Natural killer cell (primary cell): ENCODE data around the gene CNTNAP1. TPM values are rescaled to one million over a fixed set of nuclear protein-coding genes. Genes with fewer than 3 reads are reported as not detected.

Experiments used
- ATAC-seq, 3 donors: fragments of 150-1000 bp in 2 of 3; fragments of 200-7000 bp in 1 of 3; cut with Tn5 transposase; 1 replicate in 1 of 3; 2 replicates in 2 of 3; pipeline ENCODE4 v1.10.0; 2021; ENCODE audit warnings: mild to moderate bottlenecking in 2 of 3, moderate library complexity in 2 of 3
- DNase-seq, 2 donors: peaks; one replicate each; pipeline versions ENCODE4 v3.0.0 to v3.0.0-alpha.2; 2013 to 2021; ENCODE audit warnings: mixed read lengths in 1 of 2
- H3K27ac ChIP-seq: one replicate; pipeline ENCODE4 v1.5.1; 2013; ENCODE audit warnings: mild to moderate bottlenecking, low read length
- H3K27me3 ChIP-seq: one replicate; pipeline ENCODE4 v1.6.1; 2013; ENCODE audit warnings: low read length; ENCODE audit not compliant: control insufficient read depth, insufficient read depth
- H3K36me3 ChIP-seq: one replicate; pipeline ENCODE4 v1.6.1; 2013; ENCODE audit warnings: low read length; ENCODE audit not compliant: control insufficient read depth, insufficient read depth
- H3K4me1 ChIP-seq: one replicate; pipeline ENCODE4 v1.6.1; 2013; ENCODE audit warnings: low read length; ENCODE audit not compliant: control insufficient read depth, insufficient read depth
- H3K4me3 ChIP-seq: one replicate; pipeline ENCODE4 v1.5.1; 2013; ENCODE audit warnings: low read length
- H3K9me3 ChIP-seq: one replicate; pipeline ENCODE4 v1.6.1; 2013; ENCODE audit warnings: low read length; ENCODE audit not compliant: control insufficient read depth, insufficient read depth
- H3K27ac Mint-ChIP-seq, 2 donors: one replicate each; pipeline ENCODE4 v1.8.0; 2022; ENCODE audit warnings: mild to moderate bottlenecking in 2 of 2, mixed read lengths in 2 of 2, moderate library complexity in 1 of 2
- H3K27me3 Mint-ChIP-seq, 2 donors: one replicate each; pipeline ENCODE4 v1.8.0; 2022; ENCODE audit warnings: low read depth in 2 of 2, mixed read lengths in 2 of 2
- H3K36me3 Mint-ChIP-seq: one replicate; pipeline ENCODE4 v1.8.0; 2022; ENCODE audit warnings: mixed read lengths
- H3K4me1 Mint-ChIP-seq, 2 donors: one replicate each; pipeline ENCODE4 v1.8.0; 2022; ENCODE audit warnings: mixed read lengths in 2 of 2
- H3K4me3 Mint-ChIP-seq: one replicate; pipeline ENCODE4 v1.8.0; 2022; ENCODE audit warnings: mild to moderate bottlenecking, moderate library complexity, mixed read lengths
- H3K9me3 Mint-ChIP-seq, 2 donors: one replicate each; pipeline ENCODE4 v1.8.0; 2022; ENCODE audit warnings: mixed read lengths in 2 of 2
- WGBS: methylation state at CpG from one replicate; pipeline ENCODE4 v1.1.7; 2013; ENCODE audit warnings: missing lambda C conversion rate; ENCODE audit not compliant: insufficient coverage; 5-methylcytosine and 5-hydroxymethylcytosine counted together
- intact Hi-C: fragments of 100-400 bp; cut with micrococcal nuclease; formaldehyde crosslinking; loops from one replicate; pipeline ENCODE4 v1.14.2; 2022
- total RNA-seq, 4 donors: library from RNA; stranded (reverse); fragments of 120-200 nt in 1 of 4; gene quantifications; one replicate each; pipeline versions ENCODE4 v1.2.3 to v1.2.4, GENCODE V29; 2013 to 2022
- TF ChIP-seq, protein P1 (sequence below): fragments of 200-600 bp; IDR thresholded peaks from one replicate; pipeline ENCODE4 v1.8.0; 2022; ENCODE audit warnings: antibody characterized with exemption

The CNTNAP1 gene
- total RNA-seq, 3 donors from 2014 or later (not counting 1 experiment from before 2014, with no cell fraction given), result 0.33 to 0.85 (median 0.39) TPM

- H3K4me3 Mint-ChIP-seq, result no peak overlapping the region
Observed at GRCh38 chr17:42653179-42654124, 28.9 kb upstream of the CNTNAP1 start.

DNA sequence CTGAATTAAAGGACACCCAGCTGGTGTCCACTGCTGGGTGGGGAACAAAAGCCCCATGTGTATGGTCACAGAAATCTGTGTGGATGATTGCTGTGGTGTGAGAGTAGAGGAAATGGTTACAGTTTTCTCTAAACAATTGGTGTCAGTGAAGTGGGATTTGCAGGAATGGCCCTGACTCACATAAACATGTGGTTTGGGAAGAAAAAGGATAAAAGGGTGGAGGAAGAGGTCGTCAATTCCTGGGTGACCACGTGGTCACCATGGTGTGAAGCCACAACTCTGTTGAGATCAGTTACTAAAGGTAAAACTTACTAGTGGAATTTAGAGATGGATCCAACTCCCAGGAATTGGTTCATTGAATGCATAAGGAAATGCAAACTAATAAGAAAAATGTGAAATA lies 26.8 kb upstream of the CNTNAP1 start:
- Histone ChIP-seq H3K9me3 (no peaks in the 10 kb centered on the region), H3K27ac (no peak overlapping the region), H3K4me1 (peaks cover 14% of the 10 kb centered on the region), H3K36me3 (no peaks in the 10 kb centered on the region), H3K27me3 (peaks cover 8% of the 10 kb centered on the region), H3K4me3 (no peak overlapping the region)
- Mint-ChIP-seq H3K4me1 (peaks cover 21 to 22% of the 10 kb centered on the region in 2 donors), H3K9me3 (no peaks in the 10 kb centered on the region), H3K27me3 (peaks cover 18 to 26% of the 10 kb centered on the region in 2 donors), H3K36me3 (no peaks in the 10 kb centered on the region), H3K27ac (no peak overlapping the region), H3K4me3 (peak overlapping the region; percentile 11)
- whole genome bisulfite sequencing, result 23% methylated on average over 2 of the region's 2 CpGs
- intact Hi-C loops, result no loop called here
- TF ChIP-seq, protein P1, sequence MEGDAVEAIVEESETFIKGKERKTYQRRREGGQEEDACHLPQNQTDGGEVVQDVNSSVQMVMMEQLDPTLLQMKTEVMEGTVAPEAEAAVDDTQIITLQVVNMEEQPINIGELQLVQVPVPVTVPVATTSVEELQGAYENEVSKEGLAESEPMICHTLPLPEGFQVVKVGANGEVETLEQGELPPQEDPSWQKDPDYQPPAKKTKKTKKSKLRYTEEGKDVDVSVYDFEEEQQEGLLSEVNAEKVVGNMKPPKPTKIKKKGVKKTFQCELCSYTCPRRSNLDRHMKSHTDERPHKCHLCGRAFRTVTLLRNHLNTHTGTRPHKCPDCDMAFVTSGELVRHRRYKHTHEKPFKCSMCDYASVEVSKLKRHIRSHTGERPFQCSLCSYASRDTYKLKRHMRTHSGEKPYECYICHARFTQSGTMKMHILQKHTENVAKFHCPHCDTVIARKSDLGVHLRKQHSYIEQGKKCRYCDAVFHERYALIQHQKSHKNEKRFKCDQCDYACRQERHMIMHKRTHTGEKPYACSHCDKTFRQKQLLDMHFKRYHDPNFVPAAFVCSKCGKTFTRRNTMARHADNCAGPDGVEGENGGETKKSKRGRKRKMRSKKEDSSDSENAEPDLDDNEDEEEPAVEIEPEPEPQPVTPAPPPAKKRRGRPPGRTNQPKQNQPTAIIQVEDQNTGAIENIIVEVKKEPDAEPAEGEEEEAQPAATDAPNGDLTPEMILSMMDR, result no peak
- DNase-seq, result no peak
- ATAC-seq, result no peak

More at GRCh38 chr17:42653179-42654124, 28.9 kb upstream of the CNTNAP1 start:
- H3K36me3 Mint-ChIP-seq, result no peaks in the 10 kb centered on the region
- ATAC-seq, result no peak
- TF ChIP-seq, protein P1, result no peak
- no peak overlapping the region for H3K27ac Mint-ChIP-seq
- H3K9me3 Mint-ChIP-seq, result no peaks in the 10 kb centered on the region
- no peaks in the 10 kb centered on the region for H3K36me3 ChIP-seq
- DNase-seq, result no peak
- intact Hi-C loops, result no loop called here
- H3K27me3 Mint-ChIP-seq, result peaks cover 19 to 26% of the 10 kb centered on the region in 2 donors
- peaks cover under 1% of the 10 kb centered on the region for H3K4me1 ChIP-seq
- H3K27ac ChIP-seq, result no peak overlapping the region
- peaks cover 8% of the 10 kb centered on the region for H3K27me3 ChIP-seq
- peaks cover 13 to 14% of the 10 kb centered on the region in 2 donors for H3K4me1 Mint-ChIP-seq
- no peak overlapping the region for H3K4me3 ChIP-seq
- no peaks in the 10 kb centered on the region for H3K9me3 ChIP-seq
- 40% methylated on average over 40 of the region's 42 CpGs for WGBS

- no peak overlapping the region for H3K27ac Mint-ChIP-seq
- intact Hi-C loops, result no loop called here
- H3K27me3 Mint-ChIP-seq, result peaks cover 15 to 26% of the 10 kb centered on the region in 2 donors
Observed at GRCh38 chr17:42657824-42658588, 24.3 kb upstream of the CNTNAP1 start.

More at GRCh38 chr17:42657824-42658588, 24.3 kb upstream of the CNTNAP1 start:
- Mint-ChIP-seq H3K4me3 (peak overlapping the region; percentile 80), H3K4me1 (peaks cover 21 to 22% of the 10 kb centered on the region in 2 donors), H3K36me3 (no peaks in the 10 kb centered on the region), H3K9me3 (no peaks in the 10 kb centered on the region)
- Histone ChIP-seq H3K36me3 (no peaks in the 10 kb centered on the region), H3K27me3 (peaks cover 8% of the 10 kb centered on the region), H3K4me3 (no peak overlapping the region), H3K27ac (no peak overlapping the region), H3K9me3 (no peaks in the 10 kb centered on the region), H3K4me1 (peaks cover 14% of the 10 kb centered on the region)
- DNase-seq (no peak), ATAC-seq (no peak)
- WGBS, result 84% methylated on average over 7 of the region's 9 CpGs
- TF ChIP-seq, protein P1, result no peak
